WTC11 (cell line): ENCODE results near the gene CUL5. TPM values are rescaled to one million over a fixed set of nuclear protein-coding genes. Genes with fewer than 3 reads are reported as not detected.

Experiments
- ATAC-seq: fragments of 200-7000 bp; cut with Tn5 transposase; 2 replicates; pipeline ENCODE4 v1.10.0; 2021; ENCODE audit warnings: mild to moderate bottlenecking, moderate library complexity
- CTCF ChIA-PET: fragments of 300-600 bp; sonication (Branson Sonifier 250); formaldehyde crosslinking; loops from one replicate; lab custom pipeline; 2021; ENCODE audit warnings: antibody characterized with exemption; lab: Charles Lee
- POLR2A ChIA-PET: fragments of 350-600 bp; sonication (Branson Sonifier 250); formaldehyde crosslinking; loops from one replicate; lab custom pipeline; 2021; ENCODE audit warnings: antibody characterized with exemption; lab: Charles Lee
- DNase-seq: peaks from one replicate; pipeline ENCODE4 v3.0.0; 2021; ENCODE audit warnings: low spot score
- H3K27ac Mint-ChIP-seq: 2 replicates; pipeline ENCODE4 v1.8.0; 2021; ENCODE audit warnings: mixed read lengths
- H3K27me3 Mint-ChIP-seq: 2 replicates; pipeline ENCODE4 v1.8.0; 2021; ENCODE audit warnings: low read depth, mild to moderate bottlenecking, moderate library complexity, mixed read lengths
- H3K36me3 Mint-ChIP-seq: 2 replicates; pipeline ENCODE4 v1.8.0; 2021; ENCODE audit warnings: mixed read lengths
- H3K4me1 Mint-ChIP-seq: 2 replicates; pipeline ENCODE4 v1.8.0; 2022; ENCODE audit warnings: mixed read lengths
- H3K4me3 Mint-ChIP-seq: 2 replicates; pipeline ENCODE4 v1.8.0; 2021; ENCODE audit warnings: mild to moderate bottlenecking, moderate library complexity, mixed read lengths
- H3K9me3 Mint-ChIP-seq: 2 replicates; pipeline ENCODE4 v1.8.0; 2021; ENCODE audit warnings: mixed read lengths
- ATF2 ChIP-seq: sonication (generic); formaldehyde crosslinking; IDR thresholded peaks from 2 replicates; pipeline ENCODE4 v1.8.1; 2022; ENCODE audit warnings: low read depth, missing genetic modification reagents, borderline replicate concordance
- CDX4 ChIP-seq: fragments of 250-450 bp; sonication (Bioruptor Pico); IDR thresholded peaks from 2 replicates; pipeline ENCODE4 v1.9.0; 2021; ENCODE audit warnings: moderate library complexity, mild to moderate bottlenecking, inconsistent platforms, borderline replicate concordance
- CREM ChIP-seq: sonication (generic); formaldehyde crosslinking; IDR thresholded peaks from 2 replicates; pipeline ENCODE4 v1.8.1; 2022; ENCODE audit warnings: mild to moderate bottlenecking, missing genetic modification reagents, moderate library complexity
- FOXP1 ChIP-seq: sonication (generic); formaldehyde crosslinking; IDR thresholded peaks from 2 replicates; pipeline ENCODE4 v1.8.0; 2022; ENCODE audit warnings: missing genetic modification reagents, mild to moderate bottlenecking, moderate library complexity, borderline replicate concordance
- NR1H2 ChIP-seq: sonication (generic); formaldehyde crosslinking; IDR thresholded peaks from 2 replicates; pipeline ENCODE4 v1.9.0; 2021; ENCODE audit warnings: mild to moderate bottlenecking, moderate library complexity, missing genetic modification reagents
- NR3C1 ChIP-seq: sonication (generic); formaldehyde crosslinking; conservative IDR thresholded peaks from 2 replicates; pipeline ENCODE4 v1.8.1; 2023; ENCODE audit warnings: low read depth, mild to moderate bottlenecking, missing genetic modification reagents
- TCF7 ChIP-seq: sonication (generic); formaldehyde crosslinking; IDR thresholded peaks from 2 replicates; pipeline ENCODE4 v1.8.0; 2022; ENCODE audit warnings: mild to moderate bottlenecking, low read depth, missing genetic modification reagents, moderate library complexity
- USF2 ChIP-seq: sonication (generic); formaldehyde crosslinking; IDR thresholded peaks from 2 replicates; pipeline ENCODE4 v1.8.1; 2023; ENCODE audit warnings: mild to moderate bottlenecking, missing genetic modification reagents, moderate library complexity
- ZBTB21 ChIP-seq: sonication (generic); formaldehyde crosslinking; IDR thresholded peaks from 2 replicates; pipeline ENCODE4 v1.8.1; 2023; ENCODE audit warnings: mild to moderate bottlenecking, missing genetic modification reagents, borderline replicate concordance
- ZNF121 ChIP-seq: sonication (generic); formaldehyde crosslinking; IDR thresholded peaks from 2 replicates; pipeline ENCODE4 v1.8.0; 2023; ENCODE audit warnings: missing genetic modification reagents
- ZNF317 ChIP-seq: sonication (generic); formaldehyde crosslinking; IDR thresholded peaks from 2 replicates; pipeline ENCODE4 v1.8.1; 2023; ENCODE audit warnings: low read depth, mild to moderate bottlenecking, moderate library complexity, missing genetic modification reagents, borderline replicate concordance
- total RNA-seq: library from RNA; stranded (reverse); gene quantifications from 3 replicates; pipeline ENCODE4 v1.2.3, GENCODE V29; 2021
- TF ChIP-seq, protein P1 (sequence below): fragments of 250-450 bp; sonication (Bioruptor Pico); IDR thresholded peaks from 2 replicates; pipeline ENCODE4 v1.8.0; 2021; ENCODE audit warnings: mild to moderate bottlenecking
- TF ChIP-seq, protein P2 (sequence below): sonication (generic); formaldehyde crosslinking; IDR thresholded peaks from 2 replicates; pipeline ENCODE4 v1.8.0; 2022; ENCODE audit warnings: mild to moderate bottlenecking, missing genetic modification reagents
- TF ChIP-seq, protein P3 (sequence below): fragments of 250-450 bp; sonication (Bioruptor Pico); IDR thresholded peaks from 2 replicates; pipeline ENCODE4 v1.9.0; 2021; ENCODE audit warnings: mild to moderate bottlenecking, borderline replicate concordance
- TF ChIP-seq, protein P4 (sequence below): sonication (generic); formaldehyde crosslinking; IDR thresholded peaks from 2 replicates; pipeline ENCODE4 v1.8.0; 2023; ENCODE audit warnings: mild to moderate bottlenecking, missing genetic modification reagents

Gene CUL5
- total RNA-seq, 1 experiment from 2014 or later = 31.4 TPM

DNA sequence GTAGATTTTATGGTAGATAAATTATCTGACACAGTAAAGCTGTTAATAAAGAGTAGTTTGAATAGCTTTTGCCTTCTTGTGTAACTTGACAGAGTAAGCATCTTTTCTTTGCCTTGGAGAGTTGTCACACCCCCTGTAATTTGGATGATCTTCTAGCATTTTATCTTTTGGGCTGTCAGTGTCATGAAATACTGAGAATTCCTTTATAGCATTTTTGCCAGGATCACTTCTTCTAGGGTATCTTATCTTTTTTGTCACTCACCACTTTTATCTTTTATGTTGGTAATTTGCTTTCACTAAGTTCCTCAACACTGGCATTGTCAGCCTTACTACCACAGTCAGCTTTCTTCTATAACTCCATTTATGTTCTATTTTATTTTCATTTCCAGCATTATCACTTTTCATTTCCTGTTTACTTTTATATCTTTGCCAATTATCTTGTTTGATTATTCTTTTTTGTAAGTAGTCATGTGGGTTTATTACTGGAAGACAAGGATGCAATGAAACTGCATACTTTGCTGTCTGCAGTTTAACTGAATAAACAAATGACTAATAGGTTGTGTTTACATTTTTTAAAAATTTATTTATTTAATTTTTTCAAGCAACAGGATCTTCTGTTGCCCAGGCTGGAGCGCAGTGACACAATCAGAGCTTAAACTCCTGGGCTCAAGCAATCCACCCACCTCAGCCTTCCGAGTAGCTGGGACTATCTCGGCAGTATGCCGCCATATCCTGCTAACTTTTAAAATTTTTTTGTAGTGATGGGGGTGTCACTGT is 84.6 kb downstream of the CUL5 start:
- peaks cover 25% of the 10 kb centered on the region for H3K36me3 Mint-ChIP-seq

GRCh38 chr11:108097179-108097578 is 88.5 kb downstream of the CUL5 start:
- ChIA-PET POLR2A (no interaction called here), CTCF (interaction anchor here (1.2 to 1.5 kb wide), 2 partner anchors 21 to 97 kb away, joined by 3 to 4 read pairs; no protein-coding TSS in a partner anchor)
- Mint-ChIP-seq H3K4me3 (no peak overlapping the region), H3K36me3 (peaks cover 25% of the 10 kb centered on the region), H3K27me3 (no peaks in the 10 kb centered on the region), H3K4me1 (no peaks in the 10 kb centered on the region), H3K9me3 (no peaks in the 10 kb centered on the region), H3K27ac (no peak overlapping the region; the same call in 1 of the 2 replicates)
- TF ChIP-seq, protein P1, sequence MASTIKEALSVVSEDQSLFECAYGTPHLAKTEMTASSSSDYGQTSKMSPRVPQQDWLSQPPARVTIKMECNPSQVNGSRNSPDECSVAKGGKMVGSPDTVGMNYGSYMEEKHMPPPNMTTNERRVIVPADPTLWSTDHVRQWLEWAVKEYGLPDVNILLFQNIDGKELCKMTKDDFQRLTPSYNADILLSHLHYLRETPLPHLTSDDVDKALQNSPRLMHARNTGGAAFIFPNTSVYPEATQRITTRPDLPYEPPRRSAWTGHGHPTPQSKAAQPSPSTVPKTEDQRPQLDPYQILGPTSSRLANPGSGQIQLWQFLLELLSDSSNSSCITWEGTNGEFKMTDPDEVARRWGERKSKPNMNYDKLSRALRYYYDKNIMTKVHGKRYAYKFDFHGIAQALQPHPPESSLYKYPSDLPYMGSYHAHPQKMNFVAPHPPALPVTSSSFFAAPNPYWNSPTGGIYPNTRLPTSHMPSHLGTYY = no peak
- no peak for TF ChIP-seq NR1H2
- TF ChIP-seq, protein P2, sequence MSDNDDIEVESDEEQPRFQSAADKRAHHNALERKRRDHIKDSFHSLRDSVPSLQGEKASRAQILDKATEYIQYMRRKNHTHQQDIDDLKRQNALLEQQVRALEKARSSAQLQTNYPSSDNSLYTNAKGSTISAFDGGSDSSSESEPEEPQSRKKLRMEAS = no peak
- TF ChIP-seq ZNF121 = no peak
- TF ChIP-seq CREM (CRISPR knock-in tag) = no peak
- no peak for TF ChIP-seq USF2 (CRISPR knock-in tag)
- no peak for TF ChIP-seq ATF2 (CRISPR knock-in tag)
- TF ChIP-seq FOXP1 (CRISPR knock-in tag) = no peak
- TF ChIP-seq NR3C1 (CRISPR knock-in tag) = no peak
- TF ChIP-seq ZNF317 (CRISPR knock-in tag) = no peak
- TF ChIP-seq CDX4 (CRISPR knock-in tag) = no peak
- TF ChIP-seq ZBTB21 (CRISPR knock-in tag) = no peak
- TF ChIP-seq, protein P3, sequence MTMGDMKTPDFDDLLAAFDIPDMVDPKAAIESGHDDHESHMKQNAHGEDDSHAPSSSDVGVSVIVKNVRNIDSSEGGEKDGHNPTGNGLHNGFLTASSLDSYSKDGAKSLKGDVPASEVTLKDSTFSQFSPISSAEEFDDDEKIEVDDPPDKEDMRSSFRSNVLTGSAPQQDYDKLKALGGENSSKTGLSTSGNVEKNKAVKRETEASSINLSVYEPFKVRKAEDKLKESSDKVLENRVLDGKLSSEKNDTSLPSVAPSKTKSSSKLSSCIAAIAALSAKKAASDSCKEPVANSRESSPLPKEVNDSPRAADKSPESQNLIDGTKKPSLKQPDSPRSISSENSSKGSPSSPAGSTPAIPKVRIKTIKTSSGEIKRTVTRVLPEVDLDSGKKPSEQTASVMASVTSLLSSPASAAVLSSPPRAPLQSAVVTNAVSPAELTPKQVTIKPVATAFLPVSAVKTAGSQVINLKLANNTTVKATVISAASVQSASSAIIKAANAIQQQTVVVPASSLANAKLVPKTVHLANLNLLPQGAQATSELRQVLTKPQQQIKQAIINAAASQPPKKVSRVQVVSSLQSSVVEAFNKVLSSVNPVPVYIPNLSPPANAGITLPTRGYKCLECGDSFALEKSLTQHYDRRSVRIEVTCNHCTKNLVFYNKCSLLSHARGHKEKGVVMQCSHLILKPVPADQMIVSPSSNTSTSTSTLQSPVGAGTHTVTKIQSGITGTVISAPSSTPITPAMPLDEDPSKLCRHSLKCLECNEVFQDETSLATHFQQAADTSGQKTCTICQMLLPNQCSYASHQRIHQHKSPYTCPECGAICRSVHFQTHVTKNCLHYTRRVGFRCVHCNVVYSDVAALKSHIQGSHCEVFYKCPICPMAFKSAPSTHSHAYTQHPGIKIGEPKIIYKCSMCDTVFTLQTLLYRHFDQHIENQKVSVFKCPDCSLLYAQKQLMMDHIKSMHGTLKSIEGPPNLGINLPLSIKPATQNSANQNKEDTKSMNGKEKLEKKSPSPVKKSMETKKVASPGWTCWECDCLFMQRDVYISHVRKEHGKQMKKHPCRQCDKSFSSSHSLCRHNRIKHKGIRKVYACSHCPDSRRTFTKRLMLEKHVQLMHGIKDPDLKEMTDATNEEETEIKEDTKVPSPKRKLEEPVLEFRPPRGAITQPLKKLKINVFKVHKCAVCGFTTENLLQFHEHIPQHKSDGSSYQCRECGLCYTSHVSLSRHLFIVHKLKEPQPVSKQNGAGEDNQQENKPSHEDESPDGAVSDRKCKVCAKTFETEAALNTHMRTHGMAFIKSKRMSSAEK (CRISPR knock-in tag) = no peak
- TF ChIP-seq, protein P4, sequence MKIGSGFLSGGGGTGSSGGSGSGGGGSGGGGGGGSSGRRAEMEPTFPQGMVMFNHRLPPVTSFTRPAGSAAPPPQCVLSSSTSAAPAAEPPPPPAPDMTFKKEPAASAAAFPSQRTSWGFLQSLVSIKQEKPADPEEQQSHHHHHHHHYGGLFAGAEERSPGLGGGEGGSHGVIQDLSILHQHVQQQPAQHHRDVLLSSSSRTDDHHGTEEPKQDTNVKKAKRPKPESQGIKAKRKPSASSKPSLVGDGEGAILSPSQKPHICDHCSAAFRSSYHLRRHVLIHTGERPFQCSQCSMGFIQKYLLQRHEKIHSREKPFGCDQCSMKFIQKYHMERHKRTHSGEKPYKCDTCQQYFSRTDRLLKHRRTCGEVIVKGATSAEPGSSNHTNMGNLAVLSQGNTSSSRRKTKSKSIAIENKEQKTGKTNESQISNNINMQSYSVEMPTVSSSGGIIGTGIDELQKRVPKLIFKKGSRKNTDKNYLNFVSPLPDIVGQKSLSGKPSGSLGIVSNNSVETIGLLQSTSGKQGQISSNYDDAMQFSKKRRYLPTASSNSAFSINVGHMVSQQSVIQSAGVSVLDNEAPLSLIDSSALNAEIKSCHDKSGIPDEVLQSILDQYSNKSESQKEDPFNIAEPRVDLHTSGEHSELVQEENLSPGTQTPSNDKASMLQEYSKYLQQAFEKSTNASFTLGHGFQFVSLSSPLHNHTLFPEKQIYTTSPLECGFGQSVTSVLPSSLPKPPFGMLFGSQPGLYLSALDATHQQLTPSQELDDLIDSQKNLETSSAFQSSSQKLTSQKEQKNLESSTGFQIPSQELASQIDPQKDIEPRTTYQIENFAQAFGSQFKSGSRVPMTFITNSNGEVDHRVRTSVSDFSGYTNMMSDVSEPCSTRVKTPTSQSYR (CRISPR knock-in tag) = no peak
- DNase-seq = no peak
- no peak for ATAC-seq

More for the DNA sequence above, 84.6 kb downstream of the CUL5 start:
- Mint-ChIP-seq H3K4me3 (no peak overlapping the region), H3K27me3 (no peaks in the 10 kb centered on the region), H3K4me1 (no peaks in the 10 kb centered on the region), H3K27ac (no peak overlapping the region), H3K9me3 (no peaks in the 10 kb centered on the region)
- no peak for TF ChIP-seq TCF7 (CRISPR knock-in tag)
- ChIA-PET POLR2A (interaction anchor here (1.5 kb wide), 1 partner anchor 84 kb away, joined by 3 read pairs; the partner anchor contains the start of gene CUL5), CTCF (no interaction called here)
- no peak for ATAC-seq
- no peak for DNase-seq
